Activated effector memory CD4-positive, alpha-beta T cell treated with Interleukin-2 at 50 U/mL for 16 hours (primary cell): Measurements from ENCODE around the gene UGT8.
"Not testable (repeated sequence)": the region's sequence is repeated elsewhere in the genome, so short reads cannot be mapped to it uniquely, and the experiment has no call there.

Experiments
- DNase-seq: peaks from one replicate; pipeline ENCODE4 v3.0.0-alpha.2; 2020

The UGT8 gene

GRCh38 chr4:114606245-114606644 is 7.6 kb downstream of the UGT8 start:
- DNase-seq = no peak

GRCh38 chr4:114607056-114607455 is 8.4 kb downstream of the UGT8 start:
- DNase-seq = no peak

- DNase-seq = no peak
Measured at GRCh38 chr4:114613560-114613959, 15.0 kb downstream of the UGT8 start.

- DNase-seq = no peak
Measured at GRCh38 chr4:114615435-114615834, 16.8 kb downstream of the UGT8 start.

GRCh38 chr4:114616036-114616435 is 17.4 kb downstream of the UGT8 start:
- DNase-seq = not testable (repeated sequence)

- DNase-seq = no peak
Measured at GRCh38 chr4:114626196-114626595, 27.6 kb downstream of the UGT8 start.

GRCh38 chr4:114636192-114636935 is 37.8 kb downstream of the UGT8 start:
- no peak for DNase-seq

GRCh38 chr4:114642173-114642780 is 43.7 kb downstream of the UGT8 start:
- no peak for DNase-seq

- no peak for DNase-seq
Measured at GRCh38 chr4:114649908-114650307, 51.3 kb downstream of the UGT8 start.

- no peak for DNase-seq
Measured at GRCh38 chr4:114653675-114654074, 55.1 kb downstream of the UGT8 start.

GRCh38 chr4:114654592-114654991 is 56.0 kb downstream of the UGT8 start:
- DNase-seq = no peak

GRCh38 chr4:114658179-114658578 is 59.6 kb downstream of the UGT8 start:
- no peak for DNase-seq

- no peak for DNase-seq
Measured at GRCh38 chr4:114658776-114659175, 60.2 kb downstream of the UGT8 start.

GRCh38 chr4:114659386-114660008 is 60.9 kb downstream of the UGT8 start:
- no peak for DNase-seq

GRCh38 chr4:114663083-114663482 is 64.5 kb downstream of the UGT8 start:
- no peak for DNase-seq

GRCh38 chr4:114668577-114668976 is 70.0 kb downstream of the UGT8 start:
- no peak for DNase-seq

GRCh38 chr4:114670733-114671132 is 72.1 kb downstream of the UGT8 start:
- not testable (repeated sequence) for DNase-seq

GRCh38 chr4:114673306-114673705 is 74.7 kb downstream of the UGT8 start:
- no peak for DNase-seq

- no peak for DNase-seq
Measured at GRCh38 chr4:114674080-114674479, 75.5 kb downstream of the UGT8 start.

- no peak for DNase-seq
Measured at GRCh38 chr4:114677346-114677979, 78.9 kb downstream of the UGT8 start.

GRCh38 chr4:114684462-114684861 is 85.9 kb downstream of the UGT8 start:
- no peak for DNase-seq

- DNase-seq = no peak
Measured at GRCh38 chr4:114688059-114688458, 89.5 kb downstream of the UGT8 start.

- no peak for DNase-seq
Measured at GRCh38 chr4:114690571-114690970, 92.0 kb downstream of the UGT8 start.

- no peak for DNase-seq
Measured at GRCh38 chr4:114691865-114692264, 93.3 kb downstream of the UGT8 start.
